H1 (cell line): ENCODE data around the gene SIPA1L3.

ENCODE experiments used
- CTCF ChIP-seq, 3 experiments: IDR thresholded peaks; 1 replicate in 2 of 3; 2 replicates in 1 of 3; pipeline versions ENCODE4 v1.5.1 to v1.6.1; 2011; ENCODE audit warnings: low read length in 3 of 3, mild to moderate bottlenecking in 3 of 3, inconsistent platforms in 2 of 3, low read depth in 1 of 3, moderate library complexity in 1 of 3; ENCODE audit not compliant: insufficient read depth in 1 of 3; ENCODE audit errors: control extremely low read depth in 1 of 3
- POLR2A ChIP-seq, 2 experiments: IDR thresholded peaks; 1 replicate in 1 of 2; 2 replicates in 1 of 2; pipeline ENCODE4 v1.6.1; 2011; ENCODE audit warnings: low read depth in 2 of 2, low read length in 2 of 2, mild to moderate bottlenecking in 2 of 2; ENCODE audit errors: control extremely low read depth in 1 of 2
- RXRA ChIP-seq: IDR thresholded peaks from 2 replicates; pipeline ENCODE4 v1.6.1; 2011; ENCODE audit warnings: low read depth, mild to moderate bottlenecking, low read length, moderate library complexity; ENCODE audit not compliant: insufficient read depth
- SIN3A ChIP-seq, 2 experiments: IDR thresholded peaks in 1 of 2; conservative IDR thresholded peaks in 1 of 2; 2 replicates each; pipeline ENCODE4 v1.6.1; 2011 to 2012; ENCODE audit warnings: low read length in 2 of 2, improper control_type of control experiment in 1 of 2, low read depth in 1 of 2, mild to moderate bottlenecking in 1 of 2
- YY1 ChIP-seq: IDR thresholded peaks from 2 replicates; pipeline ENCODE4 v1.6.1; 2011; ENCODE audit warnings: low read depth, mild to moderate bottlenecking, low read length

DNA sequence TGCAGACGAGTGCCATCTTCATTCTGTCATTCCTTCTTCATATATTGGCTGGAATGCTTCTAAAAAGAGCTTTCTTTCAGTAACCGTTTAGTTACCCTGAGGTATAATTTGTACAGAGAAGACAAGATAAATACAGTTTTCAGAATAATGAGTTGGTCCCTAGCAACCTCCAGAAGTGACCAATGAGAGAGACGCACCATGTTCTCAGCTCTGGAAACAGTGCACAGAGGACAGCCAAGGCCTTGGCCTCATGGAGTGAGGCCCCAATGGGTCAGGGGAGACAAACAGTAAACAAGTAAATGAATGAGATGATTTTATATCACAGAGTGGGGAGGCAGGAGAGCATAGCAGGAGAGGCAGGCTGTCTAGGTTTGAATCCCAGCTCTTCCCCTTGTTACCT, 226.3 kb downstream of the SIPA1L3 start:
- TF ChIP-seq YY1 (no peak), POLR2A (IDR thresholded peaks at IDR 0.05; ENCODE audit: control extremely low read depth in 1 of 2, low read depth in 2 of 2, low read length in 2 of 2) (no peak), RXRA (no peak), CTCF (IDR thresholded peaks at IDR 0.05; ENCODE audit: control extremely low read depth in 1 of 3, insufficient read depth in 1 of 3, low read depth in 1 of 3, low read length in 3 of 3) (no peak), SIN3A (conservative IDR thresholded peaks at IDR 0.05 in 1 of 2, IDR thresholded peaks at IDR 0.05 in 1 of 2; ENCODE audit: low read depth in 1 of 2, low read length in 2 of 2) (no peak)
